GM18505 (cell line): ENCODE data around the gene TMEM59L.

Experiments
- ATAC-seq: cut with Tn5 transposase; IDR thresholded peaks from one replicate; pipeline ENCODE4 v1.9.1; 2021; ENCODE audit not compliant: unreplicated experiment
- POLR2A ChIP-seq: IDR thresholded peaks from 4 replicates; pipeline ENCODE4 v1.6.1; 2011; ENCODE audit warnings: borderline replicate concordance; ENCODE audit not compliant: insufficient read depth, insufficient read length; ENCODE audit errors: extremely low read depth

Gene TMEM59L

GRCh38 chr19:18668744-18669523 is 56.3 kb downstream of the TMEM59L start:
- ATAC-seq: no peak

GRCh38 chr19:18669524-18669817 is 56.8 kb downstream of the TMEM59L start:
- TF ChIP-seq POLR2A: no peak
- no peak for ATAC-seq

More at GRCh38 chr19:18668744-18669523, 56.3 kb downstream of the TMEM59L start:
- TF ChIP-seq POLR2A: no peak

GRCh38 chr19:18669883-18670282 is 57.2 kb downstream of the TMEM59L start:
- no peak for ATAC-seq
- TF ChIP-seq POLR2A: no peak

- no peak for ATAC-seq
- TF ChIP-seq POLR2A: no peak
Measured at GRCh38 chr19:18670312-18670711, 57.6 kb downstream of the TMEM59L start.
